HG03097 (cell line): ENCODE measurements around the gene CLDN1.

ENCODE experiments used
- ATAC-seq: cut with Tn5 transposase; IDR thresholded peaks from one replicate; pipeline ENCODE4 v1.9.1; 2021; ENCODE audit not compliant: unreplicated experiment, low FRiP score

CLDN1 gene, protein sequence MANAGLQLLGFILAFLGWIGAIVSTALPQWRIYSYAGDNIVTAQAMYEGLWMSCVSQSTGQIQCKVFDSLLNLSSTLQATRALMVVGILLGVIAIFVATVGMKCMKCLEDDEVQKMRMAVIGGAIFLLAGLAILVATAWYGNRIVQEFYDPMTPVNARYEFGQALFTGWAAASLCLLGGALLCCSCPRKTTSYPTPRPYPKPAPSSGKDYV

DNA sequence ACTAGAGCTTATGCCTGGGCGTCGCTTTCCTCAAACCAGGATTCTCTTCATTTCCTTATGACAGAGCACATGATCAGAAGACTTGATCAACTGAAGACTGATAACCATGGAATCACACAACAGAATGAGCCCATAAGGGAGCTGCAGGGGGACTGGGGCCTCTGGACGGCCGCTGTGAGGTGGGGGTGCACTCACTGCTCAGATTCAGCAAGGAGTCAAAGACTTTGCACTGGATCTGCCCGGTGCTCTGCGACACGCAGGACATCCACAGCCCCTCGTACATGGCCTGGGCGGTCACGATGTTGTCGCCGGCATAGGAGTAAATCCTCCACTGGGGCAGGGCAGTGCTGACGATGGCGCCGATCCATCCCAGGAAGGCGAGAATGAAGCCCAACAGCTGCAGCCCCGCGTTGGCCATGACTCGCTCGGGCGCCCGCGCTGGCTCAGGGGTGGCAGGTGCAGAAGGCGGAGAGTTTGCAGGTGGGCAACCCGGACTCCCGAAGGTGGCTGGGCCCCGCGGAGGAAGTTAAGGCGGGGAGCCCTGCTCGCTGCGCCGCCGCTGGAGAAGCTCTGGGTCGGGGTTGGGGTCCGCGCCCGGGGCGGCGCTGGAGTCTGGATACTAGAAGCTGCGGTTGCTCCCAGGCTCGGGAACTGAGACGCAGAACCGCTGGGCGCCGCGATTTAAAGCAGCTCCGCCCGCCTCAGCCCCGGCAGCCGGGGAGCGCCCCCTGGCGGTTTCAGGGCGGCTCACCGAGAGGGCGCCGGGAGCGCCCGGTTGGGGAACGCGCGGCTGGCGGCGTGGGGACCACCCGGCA is at the start of gene CLDN1:
TSS of gene CLDN1 (minus strand) at position 658 of the 815 bp plus-strand sequence. CDS start at position 418, 240 bp downstream.
- ATAC-seq = peak; percentile 94

DNA sequence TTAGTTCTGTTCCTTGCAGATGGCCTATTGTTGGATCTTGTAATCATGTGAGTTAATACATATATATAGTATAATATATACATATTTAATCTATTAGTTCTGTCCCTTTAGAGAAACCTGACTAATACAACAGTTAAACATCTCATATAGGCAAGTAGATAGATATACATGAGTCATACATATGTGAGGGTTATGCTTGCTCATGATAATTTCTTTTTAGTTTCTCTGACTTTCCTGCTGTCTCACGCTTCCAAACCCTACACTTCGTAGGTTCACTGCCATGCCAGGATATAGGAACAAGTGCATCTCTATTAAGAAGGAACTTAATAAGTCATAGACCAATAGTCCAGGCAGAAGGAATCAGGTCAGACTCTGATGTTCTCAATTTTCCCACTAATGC is 48.9 kb upstream of the CLDN1 start:
- no peak for ATAC-seq

DNA sequence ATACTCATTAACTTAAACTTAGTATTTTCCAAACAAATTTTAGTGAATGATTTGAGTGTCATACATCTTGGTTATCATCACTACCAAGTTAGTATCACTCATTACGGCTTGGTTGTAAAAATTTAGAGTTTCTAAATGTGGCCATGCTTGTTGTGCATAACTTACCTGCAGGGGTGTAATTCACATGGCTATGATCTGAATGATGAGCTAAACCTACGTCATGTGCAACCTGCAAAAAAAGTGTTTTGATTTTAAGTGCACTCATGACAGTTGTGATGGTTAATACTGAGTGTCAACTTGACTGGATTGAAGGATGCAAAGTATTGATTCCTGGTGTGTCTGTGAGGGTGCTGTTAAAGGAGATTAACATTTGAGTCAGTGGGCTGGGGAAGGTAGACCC is 48.1 kb upstream of the CLDN1 start:
- no peak for ATAC-seq

DNA sequence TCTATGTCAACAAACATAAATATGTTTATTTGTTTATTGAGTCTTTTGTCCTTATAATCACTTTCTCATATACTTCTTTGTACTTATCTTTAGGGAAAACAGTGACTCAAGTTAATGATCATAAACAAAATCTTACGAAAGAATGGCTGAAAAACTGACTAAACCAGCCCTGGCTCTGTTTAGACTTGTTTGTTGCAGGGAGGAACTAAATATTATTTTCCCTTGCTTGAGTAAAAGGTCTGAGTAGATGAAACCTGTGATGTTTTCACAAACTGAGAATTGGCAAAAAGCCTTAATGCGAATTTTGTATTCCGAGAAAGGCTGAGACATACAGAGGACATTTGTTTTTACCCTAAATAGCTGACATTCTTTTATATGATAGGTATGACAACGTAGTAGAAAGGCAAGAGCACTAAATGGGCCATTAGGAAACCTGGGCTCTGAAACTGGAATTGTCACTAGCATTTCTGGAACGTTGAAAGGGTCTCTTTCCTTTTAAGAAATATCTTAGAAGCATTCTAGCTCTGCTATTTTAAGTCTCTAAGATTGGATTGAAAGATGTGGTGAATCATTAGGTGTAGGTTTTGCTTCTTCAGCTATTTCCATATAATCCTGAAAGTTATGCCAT is 47.5 kb upstream of the CLDN1 start:
- ATAC-seq = no peak

DNA sequence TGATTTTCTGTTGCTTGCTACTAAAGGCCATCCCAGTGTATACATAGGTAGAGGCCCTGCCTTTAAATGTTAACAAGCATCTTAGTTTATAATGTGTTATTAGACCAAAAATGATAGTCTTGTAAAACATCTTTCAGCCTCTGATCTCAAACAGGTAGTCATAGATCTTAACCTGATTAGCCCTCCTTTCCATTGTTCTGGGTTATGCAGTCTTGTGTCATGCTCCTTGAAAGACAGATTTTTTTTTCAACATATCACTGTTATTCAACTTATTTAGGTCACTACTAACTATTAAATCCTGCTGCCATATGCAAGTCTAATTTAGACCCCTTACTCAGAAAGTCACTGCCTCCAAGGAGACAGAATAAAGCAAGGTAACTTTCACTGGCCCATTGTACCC is 46.6 kb upstream of the CLDN1 start:
- ATAC-seq = no peak

DNA sequence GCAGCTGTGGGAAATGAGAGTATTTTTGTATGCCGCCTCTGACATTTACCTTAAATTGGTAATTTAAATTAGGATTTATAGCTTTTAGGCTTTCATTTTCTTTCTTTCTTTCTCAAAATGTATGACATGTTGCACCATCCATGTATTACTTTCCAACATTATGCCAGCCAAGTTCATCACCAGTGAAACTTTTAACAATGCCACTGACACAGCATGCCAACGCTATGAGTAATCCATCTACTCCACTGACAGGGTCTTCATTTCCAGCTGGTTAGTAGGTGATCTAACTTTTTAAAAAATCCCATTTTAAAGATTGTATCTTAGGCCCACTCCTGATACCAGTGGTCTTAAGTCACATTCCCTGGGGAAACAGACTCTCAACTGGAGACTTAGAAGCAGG is 43.9 kb upstream of the CLDN1 start:
- no peak for ATAC-seq

DNA sequence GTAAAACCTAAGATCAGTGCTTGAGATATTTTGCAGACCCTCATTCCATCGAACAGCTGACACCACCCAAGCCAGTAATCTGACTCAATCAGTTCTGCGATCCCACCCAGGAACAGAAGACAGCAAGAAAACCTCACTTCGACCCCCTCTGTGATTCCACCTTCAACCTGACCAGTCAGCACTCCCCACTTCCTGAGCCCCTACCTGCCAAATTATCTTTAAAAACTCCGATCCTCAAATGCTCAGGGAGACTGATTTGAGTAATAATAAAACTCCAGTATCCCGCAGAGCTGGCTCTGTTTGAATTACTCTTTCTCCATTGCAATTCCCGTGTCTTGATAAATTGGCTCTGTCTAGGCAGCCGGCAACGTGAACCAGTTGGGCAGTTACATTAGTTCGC is 40.0 kb upstream of the CLDN1 start:
- ATAC-seq = no peak

DNA sequence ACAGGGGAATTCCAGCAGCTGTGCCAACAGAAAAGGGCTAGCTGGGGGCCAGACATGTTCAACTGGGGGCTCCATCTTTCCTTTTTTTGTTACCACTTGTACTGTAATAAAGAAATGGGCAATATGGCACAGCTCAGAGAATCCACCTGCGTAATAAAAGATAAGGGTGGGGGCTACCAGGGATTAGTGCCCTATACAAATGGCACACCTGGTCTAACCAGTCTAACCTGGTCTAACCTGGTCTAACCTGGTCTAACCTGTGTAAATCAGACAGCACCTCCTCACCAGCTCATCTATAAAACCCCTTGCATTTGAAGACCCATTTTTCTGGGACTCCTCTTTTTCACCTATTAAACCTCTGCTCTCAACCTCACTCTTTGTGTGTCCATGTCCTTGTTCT is 39.5 kb upstream of the CLDN1 start:
- ATAC-seq = no peak

DNA sequence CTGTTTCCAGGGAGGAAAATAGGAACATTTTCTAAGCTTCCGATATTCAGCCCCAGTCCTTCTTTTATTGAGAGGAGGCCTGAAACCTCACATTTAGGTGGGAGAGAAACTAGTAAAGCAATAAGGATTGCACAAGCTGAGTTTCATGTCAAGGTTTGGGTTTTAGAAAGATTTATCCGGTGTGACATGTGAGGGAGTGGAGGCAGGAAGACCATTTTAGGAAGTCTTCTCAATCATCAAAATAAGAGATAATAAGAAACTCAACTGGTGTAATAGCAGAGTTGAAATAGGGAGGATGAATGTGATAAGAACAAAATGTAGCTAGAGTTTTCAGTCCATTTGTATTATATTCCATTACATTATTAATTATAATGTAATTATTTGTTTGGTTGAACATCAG is 38.0 kb upstream of the CLDN1 start:
- no peak for ATAC-seq

DNA sequence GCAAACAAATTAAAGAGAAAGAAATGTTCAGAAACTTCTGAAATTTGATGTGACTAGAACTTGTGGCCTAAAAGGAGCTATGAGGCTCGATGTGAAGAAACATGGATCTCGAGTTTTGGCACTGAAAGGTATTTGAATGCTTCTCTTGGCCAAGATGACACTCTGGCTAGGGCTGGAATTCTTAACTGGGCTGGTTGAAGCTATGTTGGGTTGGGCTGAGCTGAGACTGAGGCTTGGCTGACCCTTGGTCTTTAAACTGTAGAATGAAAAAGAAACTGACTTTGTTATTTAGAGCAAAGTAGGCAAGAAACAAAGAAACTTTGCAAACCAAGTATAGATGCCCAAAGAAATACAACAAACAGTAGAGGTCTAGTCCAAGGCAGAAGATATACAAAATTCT is 37.6 kb upstream of the CLDN1 start:
- ATAC-seq = no peak

DNA sequence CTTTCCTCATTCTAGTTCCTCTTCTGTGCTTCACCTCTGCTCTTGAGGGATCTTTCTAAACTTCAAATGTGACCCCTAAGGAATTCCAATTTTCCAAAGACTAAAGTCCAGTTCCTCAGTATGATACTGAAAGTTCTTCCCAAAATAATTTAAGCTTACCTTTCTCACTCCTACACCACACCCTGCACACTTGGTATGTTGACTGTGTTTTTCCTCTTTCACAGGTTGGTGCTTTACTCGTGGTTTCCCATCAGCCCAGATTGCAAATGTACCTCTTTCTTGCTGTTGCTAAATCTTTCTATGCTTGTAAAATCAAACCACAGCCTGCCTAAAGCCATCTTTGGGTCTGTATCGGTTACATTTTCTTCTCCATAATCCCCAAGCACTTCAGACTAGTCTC is 35.2 kb upstream of the CLDN1 start:
- ATAC-seq = no peak

DNA sequence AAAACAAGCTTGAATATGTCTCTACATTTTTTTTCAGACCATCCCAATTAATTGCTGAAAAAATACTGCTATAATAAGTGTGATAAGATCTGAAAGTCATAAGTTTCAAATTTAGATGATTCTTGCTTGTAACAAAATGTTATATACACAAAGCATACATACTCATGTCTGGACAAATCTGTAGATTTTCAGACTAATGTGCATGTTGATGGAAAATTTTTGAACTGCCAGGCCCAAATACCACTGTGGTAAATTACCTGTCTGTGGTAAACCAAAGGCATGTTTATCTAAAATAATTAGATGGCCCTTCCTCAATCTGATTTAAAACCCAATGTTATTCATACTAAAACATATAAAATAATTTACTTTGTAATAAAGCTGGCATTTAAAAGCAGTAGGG is 34.0 kb upstream of the CLDN1 start:
- no peak for ATAC-seq

DNA sequence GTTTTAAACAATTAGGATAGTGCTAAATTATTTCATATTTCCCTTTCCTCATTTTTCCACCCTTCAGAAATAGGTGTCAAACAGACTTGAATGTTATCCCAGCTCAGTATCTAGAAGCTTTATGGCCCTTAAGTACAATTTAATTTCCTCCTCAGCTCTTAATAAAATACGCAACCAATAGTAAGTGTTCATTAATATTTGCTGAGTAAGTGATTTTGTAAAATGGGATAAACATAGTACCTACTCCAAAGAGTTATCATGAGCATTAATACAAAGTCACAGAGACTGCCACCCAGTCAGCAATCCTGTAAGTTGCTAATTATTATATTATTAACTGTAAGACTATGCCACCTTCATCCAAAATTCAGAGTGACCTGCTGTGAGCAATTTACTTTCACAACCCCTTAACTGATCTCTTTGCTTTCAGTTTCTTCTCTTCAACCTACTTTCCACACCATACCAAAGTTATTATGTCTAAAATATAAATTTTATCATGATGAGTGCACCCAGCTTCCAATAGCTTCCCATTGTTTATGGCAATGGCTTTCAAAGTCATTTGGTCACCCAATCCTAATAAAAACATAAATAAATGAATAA is 30.7 kb upstream of the CLDN1 start:
- ATAC-seq = no peak

DNA sequence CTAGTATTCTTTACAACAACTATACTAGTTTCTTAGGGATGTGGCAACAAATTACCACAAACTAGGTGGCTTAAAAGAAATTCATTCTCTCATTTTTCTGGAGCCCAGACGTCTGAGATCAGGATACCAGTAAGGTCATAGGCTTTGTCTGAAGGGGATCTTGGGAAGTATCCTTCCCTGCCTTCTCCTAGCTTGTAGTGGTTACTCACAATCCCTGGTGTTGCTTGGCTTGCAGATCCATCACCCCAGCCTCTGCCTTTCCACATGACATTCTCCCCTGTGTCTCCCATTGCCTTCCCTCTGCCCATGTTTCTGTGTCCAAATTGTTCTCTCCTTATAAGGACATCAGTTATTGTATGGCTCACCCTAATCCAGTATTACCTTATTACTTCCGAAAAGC is 24.3 kb upstream of the CLDN1 start:
- no peak for ATAC-seq

DNA sequence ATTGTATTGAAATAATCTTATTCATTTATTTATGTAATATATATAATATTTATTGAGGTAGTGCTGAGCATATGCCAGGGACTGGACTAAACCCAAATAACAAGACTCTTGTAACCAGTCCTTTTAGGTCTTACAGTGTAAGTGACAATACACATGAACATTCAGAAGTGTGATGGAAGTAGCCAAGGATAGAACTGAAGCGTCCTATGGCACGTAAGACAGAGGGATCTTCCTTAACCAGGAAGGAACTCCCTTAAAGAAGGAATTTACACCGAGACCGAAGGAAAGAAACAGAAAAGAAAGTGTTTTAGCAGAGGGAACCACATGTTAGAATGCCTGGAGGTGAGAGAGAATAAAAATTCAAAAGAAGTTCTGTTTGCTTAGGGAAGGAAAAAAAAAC is 23.6 kb upstream of the CLDN1 start:
- no peak for ATAC-seq

DNA sequence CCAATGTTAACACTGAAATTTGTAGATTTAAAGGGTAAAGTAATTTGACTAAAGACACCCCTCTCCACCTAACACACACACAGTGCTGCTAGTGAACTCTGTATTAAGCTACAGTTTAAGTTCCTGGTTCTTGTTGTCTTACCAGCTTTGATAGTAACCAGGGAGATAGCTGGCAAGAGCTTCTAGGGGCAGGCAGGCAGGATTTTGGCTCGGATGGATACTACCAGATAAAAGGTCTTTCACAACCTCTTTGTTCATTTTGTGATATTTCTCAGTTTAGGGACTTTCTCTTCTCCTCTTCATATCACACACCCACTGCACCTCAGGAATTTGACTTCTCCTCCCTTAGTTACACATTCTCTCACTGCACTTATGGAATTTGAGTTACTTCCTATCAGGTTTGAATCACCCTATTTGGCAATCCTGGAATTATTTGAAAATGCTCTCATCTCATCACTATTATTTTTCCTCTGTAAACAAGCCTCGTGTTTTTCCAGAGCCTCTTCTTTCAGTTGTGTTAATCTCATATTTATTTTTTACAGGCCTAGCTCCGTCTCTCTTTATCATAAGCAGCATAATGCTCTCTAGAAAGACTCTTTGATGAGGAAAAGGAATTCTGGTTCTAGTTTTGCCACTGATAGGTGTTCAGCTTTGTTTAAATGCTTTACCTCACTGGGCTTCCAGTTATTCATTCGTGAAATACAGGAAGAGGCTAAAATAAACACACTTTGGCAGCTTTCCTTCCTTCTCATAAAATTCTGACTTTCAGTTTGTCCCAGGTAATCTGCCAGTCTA is 23.0 kb upstream of the CLDN1 start:
- no peak for ATAC-seq

DNA sequence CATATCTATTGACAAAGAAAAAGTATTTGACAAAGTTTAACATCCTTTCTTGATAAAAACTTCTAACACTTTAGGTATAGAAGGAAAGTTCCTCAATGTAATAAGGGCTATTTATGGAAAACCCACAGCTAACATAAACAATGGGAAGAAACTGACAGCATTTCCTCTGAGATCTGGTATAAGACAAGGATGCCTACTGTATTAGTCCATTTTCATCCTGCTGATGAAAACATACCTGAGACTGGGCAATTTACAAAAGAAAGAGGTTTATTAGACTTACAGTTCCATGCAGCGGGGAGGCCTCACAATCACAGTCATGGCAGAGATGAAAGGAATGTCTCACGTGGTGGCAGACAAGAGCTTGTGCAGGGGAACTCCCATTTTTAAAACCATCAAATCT is 17.8 kb upstream of the CLDN1 start:
- no peak for ATAC-seq

DNA sequence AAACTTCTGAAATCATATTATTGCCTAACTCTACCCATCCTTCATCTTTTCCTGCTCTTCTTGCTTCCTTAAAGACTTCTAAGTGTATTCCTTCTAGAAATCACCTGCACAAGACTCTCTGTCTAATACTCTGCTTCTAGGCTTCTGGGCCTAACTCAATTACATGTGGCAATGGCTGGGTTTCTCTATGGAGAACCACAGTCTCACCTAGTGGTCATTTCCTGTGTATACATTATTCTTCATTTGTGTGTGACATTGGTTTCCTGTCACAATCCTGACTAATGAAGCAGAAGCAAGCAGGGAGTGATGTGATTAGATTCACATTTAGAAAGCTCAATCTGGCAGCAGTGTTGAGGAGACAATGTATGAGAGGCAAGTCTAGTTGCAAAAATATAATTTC is 16.9 kb upstream of the CLDN1 start:
- peak; percentile 79 for ATAC-seq

DNA sequence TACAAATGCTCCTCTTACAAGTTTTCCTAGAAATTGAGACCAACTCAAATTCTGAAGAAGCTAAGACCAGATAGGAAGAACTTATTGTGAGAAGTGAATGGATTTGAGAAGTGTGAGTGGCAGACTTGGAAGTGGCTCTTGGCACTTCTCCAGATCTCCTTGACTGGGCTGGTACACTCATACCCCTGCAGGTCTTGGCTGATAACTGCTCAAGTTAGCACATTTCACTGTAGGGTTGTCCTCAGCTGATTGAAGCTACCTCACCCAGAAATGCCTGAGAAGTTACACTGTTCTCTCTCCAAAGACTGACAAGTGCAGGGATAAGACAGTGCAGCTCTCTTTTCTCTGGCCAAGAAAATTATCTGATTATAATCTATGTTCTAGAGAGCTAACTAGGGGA is 16.5 kb upstream of the CLDN1 start:
- no peak for ATAC-seq

DNA sequence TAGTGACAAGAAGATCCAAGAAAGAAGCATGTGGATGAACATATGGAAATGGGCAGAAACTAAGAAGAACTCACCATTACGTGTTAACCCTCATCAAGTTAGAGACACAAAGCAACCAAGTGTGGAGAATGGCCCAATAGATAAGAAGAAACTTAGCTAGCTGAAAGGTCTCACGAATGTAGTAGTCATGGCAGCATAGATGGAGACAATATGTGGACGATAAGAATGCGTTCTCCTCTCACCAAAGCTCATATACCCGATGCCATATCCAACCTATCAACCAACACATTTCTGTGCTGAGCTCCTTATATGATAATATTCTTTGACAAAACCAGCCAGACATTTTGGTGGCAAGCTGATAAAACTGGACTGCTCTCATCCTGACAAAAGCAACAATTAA is 15.1 kb upstream of the CLDN1 start:
- no peak for ATAC-seq
